Trophoblast cell (in vitro differentiated cells and primary cell): ENCODE results near the gene USH1C.

Source experiments
- DNase-seq, 2 donors: peaks; one replicate each; pipeline ENCODE4 v3.0.0-alpha.2; 2016
- H2AFZ ChIP-seq: 2 replicates; pipeline ENCODE4 v1.6.1; 2013; ENCODE audit warnings: low read length, moderate library complexity, mild to moderate bottlenecking; ENCODE audit not compliant: insufficient read depth, poor library complexity
- H2AK5ac ChIP-seq: 2 replicates; pipeline ENCODE4 v1.6.1; 2013; ENCODE audit warnings: mild to moderate bottlenecking, low read length
- H2BK120ac ChIP-seq: 2 replicates; pipeline ENCODE4 v1.6.1; 2013; ENCODE audit warnings: low read length, mild to moderate bottlenecking, moderate library complexity; ENCODE audit not compliant: insufficient read depth, poor library complexity
- H2BK12ac ChIP-seq: 2 replicates; pipeline ENCODE4 v1.6.1; 2013; ENCODE audit warnings: mild to moderate bottlenecking, low read length, moderate library complexity
- H2BK5ac ChIP-seq: 2 replicates; pipeline ENCODE4 v1.6.1; 2013; ENCODE audit warnings: low read length, low read depth, moderate library complexity, mild to moderate bottlenecking; ENCODE audit not compliant: poor library complexity
- H3K14ac ChIP-seq: 2 replicates; pipeline ENCODE4 v1.6.1; 2013; ENCODE audit warnings: mild to moderate bottlenecking, low read length
- H3K18ac ChIP-seq: 2 replicates; pipeline ENCODE4 v1.6.1; 2013; ENCODE audit warnings: mild to moderate bottlenecking, low read length
- H3K23ac ChIP-seq: 2 replicates; pipeline ENCODE4 v1.6.1; 2013; ENCODE audit warnings: low read length
- H3K27ac ChIP-seq: 2 replicates; pipeline ENCODE4 v1.5.1; 2013; ENCODE audit warnings: low read depth, mild to moderate bottlenecking, inconsistent platforms, low read length, moderate library complexity
- H3K27me3 ChIP-seq: 2 replicates; pipeline ENCODE4 v1.6.1; 2013; ENCODE audit warnings: inconsistent platforms, mild to moderate bottlenecking, low read length, moderate library complexity; ENCODE audit not compliant: insufficient read depth
- H3K36me3 ChIP-seq, 2 experiments: 1 replicate in 1 of 2; 2 replicates in 1 of 2; pipeline ENCODE4 v1.6.1; 2013; ENCODE audit warnings: low read length in 2 of 2, mild to moderate bottlenecking in 2 of 2, moderate library complexity in 1 of 2; ENCODE audit not compliant: insufficient read depth in 2 of 2, control insufficient read depth in 1 of 2
- H3K4ac ChIP-seq: 2 replicates; pipeline ENCODE4 v1.6.1; 2013; ENCODE audit warnings: low read depth, mild to moderate bottlenecking, low read length, moderate library complexity
- H3K4me1 ChIP-seq, 2 experiments: 1 replicate in 1 of 2; 2 replicates in 1 of 2; pipeline ENCODE4 v1.6.1; 2013; ENCODE audit warnings: low read length in 2 of 2, mild to moderate bottlenecking in 2 of 2, moderate library complexity in 1 of 2; ENCODE audit not compliant: insufficient read depth in 2 of 2, control insufficient read depth in 1 of 2
- H3K4me2 ChIP-seq: 2 replicates; pipeline ENCODE4 v1.6.1; 2013; ENCODE audit warnings: inconsistent platforms, mild to moderate bottlenecking, low read length, moderate library complexity
- H3K4me3 ChIP-seq: 2 replicates; pipeline ENCODE4 v1.5.1; 2013; ENCODE audit warnings: mild to moderate bottlenecking, low read depth, low read length, inconsistent platforms
- H3K79me1 ChIP-seq: one replicate; pipeline ENCODE4 v1.6.1; 2013; ENCODE audit warnings: low read length
- H3K79me2 ChIP-seq: 2 replicates; pipeline ENCODE4 v1.6.1; 2013; ENCODE audit warnings: low read length, mild to moderate bottlenecking; ENCODE audit not compliant: control insufficient read depth, insufficient read depth, poor library complexity
- H3K9ac ChIP-seq: 2 replicates; pipeline ENCODE4 v1.6.1; 2013; ENCODE audit warnings: mild to moderate bottlenecking, low read length
- H3K9me3 ChIP-seq: 2 replicates; pipeline ENCODE4 v1.6.1; 2013; ENCODE audit warnings: low read depth, mild to moderate bottlenecking, control low read depth, inconsistent platforms, low read length; ENCODE audit not compliant: insufficient read depth
- H4K12ac ChIP-seq: 2 replicates; pipeline ENCODE4 v1.6.1; 2013; ENCODE audit warnings: low read depth, mild to moderate bottlenecking, low read length, moderate library complexity
- H4K8ac ChIP-seq: 2 replicates; pipeline ENCODE4 v1.6.1; 2013; ENCODE audit warnings: low read depth, mild to moderate bottlenecking, low read length, moderate library complexity
- H4K91ac ChIP-seq: one replicate; pipeline ENCODE4 v1.6.1; 2013; ENCODE audit warnings: low read depth, mild to moderate bottlenecking, low read length, moderate library complexity
- WGBS: extraction: QIAGEN DNeasy Blood & Tissue Kit; methylation state at CpG from one replicate; pipeline ENCODE4 v1.1.7; 2013; ENCODE audit warnings: missing lambda C conversion rate; ENCODE audit not compliant: insufficient read length, insufficient coverage; ENCODE audit errors: extremely low coverage; 5-methylcytosine and 5-hydroxymethylcytosine counted together

The USH1C gene

GRCh38 chr11:17532784-17533183 lies 11.4 kb downstream of the USH1C start:
- Histone ChIP-seq H4K8ac (no peak overlapping the region), H3K4ac (no peak overlapping the region), H2BK5ac (no peak overlapping the region), H3K36me3 (no peaks in the 10 kb centered on the region), H3K9me3 (peaks cover 2% of the 10 kb centered on the region), H3K18ac (no peak overlapping the region), H3K23ac (no peak overlapping the region), H2BK12ac (no peak overlapping the region), H3K79me2 (no peaks in the 10 kb centered on the region), H3K4me3 (no peak overlapping the region), H3K27me3 (no peaks in the 10 kb centered on the region), H3K4me2 (no peak overlapping the region), H2AFZ (no peak overlapping the region), H2AK5ac (no peak overlapping the region), H4K12ac (no peak overlapping the region), H3K9ac (no peak overlapping the region), H4K91ac (no peak overlapping the region), H3K27ac (no peak overlapping the region), H2BK120ac (no peak overlapping the region), H3K79me1 (no peaks in the 10 kb centered on the region), H3K14ac (no peak overlapping the region), H3K4me1 (no peaks in the 10 kb centered on the region)
- DNase-seq, result no peak
- no CpG with 5 or more reads among the region's 2 CpGs for WGBS

- Histone ChIP-seq H4K8ac (no peak overlapping the region), H3K4ac (no peak overlapping the region), H2BK12ac (no peak overlapping the region), H4K12ac (no peak overlapping the region), H3K9me3 (peaks cover 2% of the 10 kb centered on the region), H3K79me1 (no peaks in the 10 kb centered on the region), H3K79me2 (no peaks in the 10 kb centered on the region), H3K14ac (no peak overlapping the region), H3K27ac (no peak overlapping the region), H3K27me3 (no peaks in the 10 kb centered on the region), H3K9ac (no peak overlapping the region), H3K4me2 (no peak overlapping the region), H3K4me1 (no peaks in the 10 kb centered on the region), H3K18ac (no peak overlapping the region), H3K36me3 (no peaks in the 10 kb centered on the region), H3K23ac (no peak overlapping the region), H2AK5ac (no peak overlapping the region), H3K4me3 (no peak overlapping the region), H2BK5ac (no peak overlapping the region), H2BK120ac (no peak overlapping the region), H4K91ac (no peak overlapping the region), H2AFZ (no peak overlapping the region)
- WGBS, result no CpG with 5 or more reads among the region's 6 CpGs
- DNase-seq, result no peak
These were observed 12.5 kb downstream of the USH1C start for GRCh38 chr11:17531636-17532113.

- Histone ChIP-seq H3K14ac (no peak overlapping the region), H3K79me2 (no peaks in the 10 kb centered on the region)
These were observed 13.1 kb downstream of the USH1C start for GRCh38 chr11:17531071-17531600.

GRCh38 chr11:17529844-17530185 lies 14.4 kb downstream of the USH1C start:
- no CpG with 5 or more reads among the region's 10 CpGs for WGBS
- Histone ChIP-seq H3K9me3 (peaks cover 2% of the 10 kb centered on the region), H2BK12ac (no peak overlapping the region), H3K79me1 (no peaks in the 10 kb centered on the region), H2AFZ (no peak overlapping the region), H4K8ac (no peak overlapping the region), H3K14ac (no peak overlapping the region), H3K4me3 (no peak overlapping the region), H3K4me2 (no peak overlapping the region), H4K91ac (no peak overlapping the region), H3K23ac (no peak overlapping the region), H2BK5ac (no peak overlapping the region), H2BK120ac (no peak overlapping the region), H3K4ac (no peak overlapping the region), H3K27me3 (no peaks in the 10 kb centered on the region), H3K9ac (no peak overlapping the region), H3K79me2 (no peaks in the 10 kb centered on the region), H3K36me3 (no peaks in the 10 kb centered on the region), H3K18ac (no peak overlapping the region), H3K27ac (no peak overlapping the region), H4K12ac (no peak overlapping the region), H2AK5ac (no peak overlapping the region), H3K4me1 (no peaks in the 10 kb centered on the region)
- DNase-seq, result no peak

More at GRCh38 chr11:17531071-17531600, 13.1 kb downstream of the USH1C start:
- Histone ChIP-seq H3K4me3 (no peak overlapping the region), H2BK120ac (no peak overlapping the region), H3K4me1 (no peaks in the 10 kb centered on the region), H3K9ac (no peak overlapping the region), H3K23ac (no peak overlapping the region), H2AK5ac (no peak overlapping the region), H3K36me3 (no peaks in the 10 kb centered on the region), H4K12ac (no peak overlapping the region), H2AFZ (no peak overlapping the region), H3K18ac (no peak overlapping the region), H3K9me3 (peaks cover 2% of the 10 kb centered on the region), H4K91ac (no peak overlapping the region), H3K27ac (no peak overlapping the region), H3K4ac (no peak overlapping the region), H2BK12ac (no peak overlapping the region), H3K4me2 (no peak overlapping the region), H4K8ac (no peak overlapping the region), H2BK5ac (no peak overlapping the region), H3K79me1 (no peaks in the 10 kb centered on the region), H3K27me3 (no peaks in the 10 kb centered on the region)
- no CpG with 5 or more reads among the region's 22 CpGs for WGBS
- DNase-seq, result no peak
